Immature natural killer cell (primary cell): Measurements from ENCODE around the gene FCSK. TPM values are rescaled to one million over a fixed set of nuclear protein-coding genes. Genes with fewer than 3 reads are reported as not detected.
"Not testable (repeated sequence)": the region's sequence is repeated elsewhere in the genome, so short reads cannot be mapped to it uniquely, and the experiment has no call there.

Experiments
- DNase-seq, 3 donors: peaks; one replicate each; pipeline ENCODE4 v3.0.0; 2022; ENCODE audit warnings: mixed read lengths in 1 of 3
- H3K27ac Mint-ChIP-seq, 6 donors: one replicate each; pipeline ENCODE4 v1.8.0; 2020; ENCODE audit warnings: mixed read lengths in 6 of 6, mild to moderate bottlenecking in 5 of 6, inconsistent platforms in 4 of 6, moderate library complexity in 3 of 6
- H3K27me3 Mint-ChIP-seq, 3 donors: one replicate each; pipeline ENCODE4 v1.8.0; 2020 to 2021; ENCODE audit warnings: low read depth in 3 of 3, mild to moderate bottlenecking in 3 of 3, mixed read lengths in 3 of 3, moderate library complexity in 3 of 3, inconsistent platforms in 1 of 3
- H3K36me3 Mint-ChIP-seq, 3 donors: one replicate each; pipeline ENCODE4 v1.8.0; 2020; ENCODE audit warnings: mixed read lengths in 3 of 3, inconsistent platforms in 2 of 3, mild to moderate bottlenecking in 2 of 3
- H3K4me1 Mint-ChIP-seq, 2 donors: one replicate each; pipeline ENCODE4 v1.8.0; 2020; ENCODE audit warnings: inconsistent platforms in 2 of 2, mild to moderate bottlenecking in 2 of 2, mixed read lengths in 2 of 2, moderate library complexity in 1 of 2
- H3K4me3 Mint-ChIP-seq, 5 donors: one replicate each; pipeline ENCODE4 v1.8.0; 2020; ENCODE audit warnings: mild to moderate bottlenecking in 5 of 5, mixed read lengths in 5 of 5, inconsistent platforms in 3 of 5, moderate library complexity in 3 of 5
- H3K9me3 Mint-ChIP-seq, 6 donors: one replicate each; pipeline ENCODE4 v1.8.0; 2020; ENCODE audit warnings: mild to moderate bottlenecking in 6 of 6, mixed read lengths in 6 of 6, inconsistent platforms in 4 of 6, moderate library complexity in 3 of 6
- polyA plus RNA-seq, 3 donors: library from polyadenylated mRNA; unstranded; fragments of 300-500 nt; fragmentation: Illumina TruSeq; gene quantifications; one replicate each; pipeline ENCODE4 v1.2.3, GENCODE V29; 2021

Gene FCSK
- 10 to 100 TPM in 2 of 3 donors, 1 to 10 TPM in 1; 6.7 to 11.9 (median 10.5) TPM for polyA plus RNA-seq

GRCh38 chr16:70454222-70455034 is at the start of gene FCSK:
TSS of gene FCSK (plus strand) at chr16:70454595. CDS start at chr16:70463191, 8,596 bp downstream.
- Mint-ChIP-seq H3K27me3 (peaks cover 0 to 2% (median 0%) of the 10 kb centered on the region in 3 donors), H3K4me3 (peak within 1 kb of the TSS; percentile 91 to 95 (median 92)), H3K9me3 (no peaks in the 10 kb centered on the region), H3K27ac (peak within 1 kb of the TSS; percentile 78 to 93 (median 88)), H3K4me1 (peaks cover 14 to 15% of the 10 kb centered on the region in 2 donors), H3K36me3 (peaks cover 0 to under 1% (median 0%) of the 10 kb centered on the region in 3 donors)
- peak; percentile 80 to 85 (median 83) for DNase-seq

GRCh38 chr16:70406104-70406503 is 48.3 kb upstream of the FCSK start:
- Mint-ChIP-seq H3K27ac (peak overlapping the region in 1 of 6 donors; percentile 22), H3K4me3 (peak overlapping the region in 3 of 5 donors; percentile 8 to 59 (median 9)), H3K27me3 (peaks cover 5 to 10% (median 5%) of the 10 kb centered on the region in 3 donors), H3K4me1 (peaks cover 46 to 52% of the 10 kb centered on the region in 2 donors)
- H3K9me3 Mint-ChIP-seq, H3K36me3 Mint-ChIP-seq, DNase-seq: not testable (repeated sequence)

- no peak for DNase-seq
- H3K36me3 Mint-ChIP-seq, result peaks cover 0 to 7% (median 0%) of the 10 kb centered on the region in 3 donors
- H3K9me3 Mint-ChIP-seq, result no peaks in the 10 kb centered on the region
- peak overlapping the region in 3 of 6 donors; percentile 14 to 26 (median 20) for H3K27ac Mint-ChIP-seq
- H3K4me3 Mint-ChIP-seq, result no peak overlapping the region
- H3K27me3 Mint-ChIP-seq, result peaks cover 5 to 10% (median 5%) of the 10 kb centered on the region in 3 donors
- peaks cover 44 to 45% of the 10 kb centered on the region in 2 donors for H3K4me1 Mint-ChIP-seq
Measured at GRCh38 chr16:70407811-70408274, 46.6 kb upstream of the FCSK start.

GRCh38 chr16:70410734-70411133 is 43.7 kb upstream of the FCSK start:
- Mint-ChIP-seq H3K27me3 (peaks cover 0 to 5% (median 3%) of the 10 kb centered on the region in 3 donors), H3K4me3 (no peak overlapping the region), H3K27ac (no peak overlapping the region), H3K9me3 (no peaks in the 10 kb centered on the region), H3K36me3 (peaks cover 0 to 7% (median 0%) of the 10 kb centered on the region in 3 donors), H3K4me1 (peaks cover 18 to 20% of the 10 kb centered on the region in 2 donors)
- no peak for DNase-seq

GRCh38 chr16:70412385-70412784 is 42.0 kb upstream of the FCSK start:
- Mint-ChIP-seq H3K27ac (no peak overlapping the region), H3K9me3 (no peaks in the 10 kb centered on the region), H3K36me3 (peaks cover 0 to 3% (median 0%) of the 10 kb centered on the region in 3 donors), H3K27me3 (peaks cover 0 to 3% (median 3%) of the 10 kb centered on the region in 3 donors), H3K4me3 (no peak overlapping the region), H3K4me1 (peaks cover 13 to 18% of the 10 kb centered on the region in 2 donors)
- no peak for DNase-seq

- not testable (repeated sequence) for H3K4me1 Mint-ChIP-seq, H3K4me3 Mint-ChIP-seq, H3K27ac Mint-ChIP-seq, H3K36me3 Mint-ChIP-seq, DNase-seq, H3K9me3 Mint-ChIP-seq, H3K27me3 Mint-ChIP-seq
Measured at GRCh38 chr16:70413572-70413971, 40.8 kb upstream of the FCSK start.

- Mint-ChIP-seq H3K36me3 (peaks cover 0 to 2% (median 0%) of the 10 kb centered on the region in 3 donors), H3K27me3 (no peaks in the 10 kb centered on the region), H3K4me1 (peaks cover 14 to 28% of the 10 kb centered on the region in 2 donors), H3K9me3 (no peaks in the 10 kb centered on the region), H3K4me3 (no peak overlapping the region), H3K27ac (peak overlapping the region in 2 of 6 donors; percentile 40 to 71)
- DNase-seq, result no peak
Measured at GRCh38 chr16:70416748-70417616, 37.4 kb upstream of the FCSK start.

GRCh38 chr16:70417661-70418060 is 36.7 kb upstream of the FCSK start:
- no peaks in the 10 kb centered on the region for H3K9me3 Mint-ChIP-seq
- H3K4me1 Mint-ChIP-seq, result peaks cover 19 to 35% of the 10 kb centered on the region in 2 donors
- no peak overlapping the region for H3K4me3 Mint-ChIP-seq
- H3K27me3 Mint-ChIP-seq, result peaks cover 0 to under 1% (median 0%) of the 10 kb centered on the region in 3 donors
- DNase-seq, result no peak
- H3K27ac Mint-ChIP-seq, result peak overlapping the region in 2 of 6 donors; percentile 32 to 71
- H3K36me3 Mint-ChIP-seq, result peaks cover 0 to 5% (median 0%) of the 10 kb centered on the region in 3 donors

GRCh38 chr16:70418274-70418992 is 36.0 kb upstream of the FCSK start:
- peaks cover 22 to 40% of the 10 kb centered on the region in 2 donors for H3K4me1 Mint-ChIP-seq
- no peak for DNase-seq
- no peak overlapping the region for H3K27ac Mint-ChIP-seq
- peaks cover 0 to 5% (median 0%) of the 10 kb centered on the region in 3 donors for H3K36me3 Mint-ChIP-seq
- no peak overlapping the region for H3K4me3 Mint-ChIP-seq
- H3K9me3 Mint-ChIP-seq, result no peaks in the 10 kb centered on the region
- peaks cover 0 to 1% (median 0%) of the 10 kb centered on the region in 3 donors for H3K27me3 Mint-ChIP-seq

- peak overlapping the region in 2 of 6 donors; percentile 22 to 39 for H3K27ac Mint-ChIP-seq
- DNase-seq, result no peak
- no peak overlapping the region for H3K4me3 Mint-ChIP-seq
- peaks cover 0 to 5% (median 0%) of the 10 kb centered on the region in 3 donors for H3K36me3 Mint-ChIP-seq
- peaks cover 0 to 1% (median 0%) of the 10 kb centered on the region in 3 donors for H3K27me3 Mint-ChIP-seq
- no peaks in the 10 kb centered on the region for H3K9me3 Mint-ChIP-seq
- peaks cover 24 to 40% of the 10 kb centered on the region in 2 donors for H3K4me1 Mint-ChIP-seq
Measured at GRCh38 chr16:70418993-70419318, 35.4 kb upstream of the FCSK start.

- Mint-ChIP-seq H3K9me3 (no peaks in the 10 kb centered on the region), H3K36me3 (peaks cover 0 to 5% (median 0%) of the 10 kb centered on the region in 3 donors), H3K27ac (peak overlapping the region in 1 of 6 donors; percentile 58), H3K4me3 (no peak overlapping the region), H3K4me1 (peaks cover 24 to 40% of the 10 kb centered on the region in 2 donors), H3K27me3 (peaks cover 0 to 1% (median 0%) of the 10 kb centered on the region in 3 donors)
- no peak for DNase-seq
Measured at GRCh38 chr16:70419384-70420327, 34.7 kb upstream of the FCSK start.

- Mint-ChIP-seq H3K4me3 (no peak overlapping the region), H3K27ac (no peak overlapping the region), H3K4me1 (peaks cover 27 to 38% of the 10 kb centered on the region in 2 donors), H3K36me3 (peaks cover 0 to 5% (median 0%) of the 10 kb centered on the region in 3 donors), H3K9me3 (no peaks in the 10 kb centered on the region), H3K27me3 (peaks cover 0 to 1% (median 0%) of the 10 kb centered on the region in 3 donors)
- DNase-seq, result no peak
Measured at GRCh38 chr16:70421014-70421413, 33.4 kb upstream of the FCSK start.
